ENCODE measurements around the gene KANK2. TPM values are rescaled to one million over a fixed set of nuclear protein-coding genes. Genes with fewer than 3 reads are reported as not detected.

Gene KANK2
- total RNA-seq, 6 donors from 2014 or later = 144 to 295 (median 240) TPM

GRCh38 chr19:11115895-11116446 lies 81.4 kb downstream of the KANK2 start:
- no peaks in the 10 kb centered on the region for H3K9me3 ChIP-seq
- no peak for TF ChIP-seq POLR2AphosphoS5 (IDR thresholded peaks at IDR 0.05)
- TF ChIP-seq EP300 (IDR thresholded peaks at IDR 0.05) = no peak
- no peak for TF ChIP-seq CTCF (IDR thresholded peaks at IDR 0.05)
- TF ChIP-seq POLR2A (IDR thresholded peaks at IDR 0.05) = no peak
- WGBS, 2 donors = 68 to 89% methylated on average over 9 to 11 of the region's 11 CpGs
- no peak overlapping the region for H3K27ac ChIP-seq
- H3K4me1 ChIP-seq = no peaks in the 10 kb centered on the region
- H3K36me3 ChIP-seq = peaks cover 51 to 100% (median 99%) of the 10 kb centered on the region in 4 donors
- DNase-seq (no peak), ATAC-seq (ENCODE audit: low FRiP score in 2 of 2) (no peak)
- no peak overlapping the region for H3K4me3 ChIP-seq
- no peaks in the 10 kb centered on the region for H3K27me3 ChIP-seq

DNA sequence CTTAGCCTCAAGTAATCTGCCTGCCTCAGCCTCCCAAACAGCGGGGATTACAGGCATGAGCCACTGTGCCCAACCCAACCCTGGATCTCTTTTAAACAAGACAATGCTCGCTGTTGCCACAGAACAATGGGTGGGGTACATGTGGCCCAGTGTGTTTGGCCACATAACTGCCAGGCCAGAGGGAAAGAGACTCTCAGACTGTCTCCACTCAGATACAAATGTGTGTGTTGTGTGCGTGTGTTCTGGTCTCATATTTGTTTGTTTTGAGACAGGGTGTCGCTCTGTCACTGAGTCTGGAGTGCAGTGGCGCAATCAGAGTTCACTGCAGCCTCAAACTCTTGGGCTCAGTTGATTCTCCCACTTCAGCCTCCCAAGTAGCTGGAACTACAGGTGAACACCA lies 82.3 kb downstream of the KANK2 start:
- Histone ChIP-seq H3K36me3 (peaks cover 45 to 100% (median 99%) of the 10 kb centered on the region in 4 donors), H3K27me3 (no peaks in the 10 kb centered on the region), H3K4me3 (no peak overlapping the region), H3K27ac (no peak overlapping the region), H3K9me3 (no peaks in the 10 kb centered on the region), H3K4me1 (no peaks in the 10 kb centered on the region)
- TF ChIP-seq POLR2A (IDR thresholded peaks at IDR 0.05) = no peak
- TF ChIP-seq CTCF (IDR thresholded peaks at IDR 0.05) = no peak
- TF ChIP-seq EP300 (IDR thresholded peaks at IDR 0.05) = no peak
- no peak for TF ChIP-seq POLR2AphosphoS5 (IDR thresholded peaks at IDR 0.05)
- WGBS, 2 donors = 81 to 96% methylated on average over 5 of the region's 5 CpGs
- ATAC-seq (ENCODE audit: low FRiP score in 2 of 2) = no peak
- DNase-seq = no peak

Other genes with a start within 250 kb of the KANK2 start
- gene SMARCA4, start 236.5 kb downstream of the KANK2 start, total RNA-seq = 100 to 1,000 TPM in 3 of 6 donors, 10 to 100 TPM in 3; 82.8 to 245 (median 108) TPM
- gene LDLR, start 108.1 kb downstream of the KANK2 start, total RNA-seq = 100 to 1,000 TPM; 204 to 493 (median 234) TPM
- gene SPC24, start 41.8 kb downstream of the KANK2 start, total RNA-seq = 10 to 100 TPM in 1 of 6 donors, 1 to 10 TPM in 4, not detected in 1; 1.4 to 13.3 (median 2.1) TPM
- 1 to 10 TPM in 1 of 6 donors, not detected in 5; 5.2 TPM for gene ANGPTL8, start 42.1 kb upstream of the KANK2 start, total RNA-seq
- gene DOCK6, start 65.0 kb upstream of the KANK2 start, total RNA-seq = 100 to 1,000 TPM in 3 of 6 donors, 10 to 100 TPM in 3; 34.5 to 203 (median 116) TPM
- gene TSPAN16, start 98.6 kb upstream of the KANK2 start, total RNA-seq = not detected
- 10 to 100 TPM; 22.6 to 59.2 (median 30.7) TPM for gene RAB3D, start 142.1 kb upstream of the KANK2 start, total RNA-seq
- gene TMEM205, start 148.7 kb upstream of the KANK2 start, total RNA-seq = 100 to 1,000 TPM in 3 of 6 donors, 10 to 100 TPM in 3; 85.9 to 260 (median 132) TPM
- gene CCDC159, start 149.0 kb upstream of the KANK2 start, total RNA-seq = 100 to 1,000 TPM in 1 of 6 donors, 10 to 100 TPM in 5; 17.5 to 176 (median 33.3) TPM
- gene PLPPR2, start 157.9 kb upstream of the KANK2 start, total RNA-seq = 10 to 100 TPM; 10.8 to 53.8 (median 26.0) TPM
- gene SWSAP1, start 177.1 kb upstream of the KANK2 start, total RNA-seq = 10 to 100 TPM in 1 of 6 donors, 1 to 10 TPM in 4, under 1 TPM in 1; 0.89 to 13.6 (median 3.7) TPM
- 10 to 100 TPM in 4 of 6 donors, 1 to 10 TPM in 2; 7.5 to 45.1 (median 15.5) TPM for gene EPOR, start 186.8 kb upstream of the KANK2 start, total RNA-seq
- gene RGL3, start 221.8 kb upstream of the KANK2 start, total RNA-seq = 100 to 1,000 TPM in 1 of 6 donors, 10 to 100 TPM in 5; 18.5 to 242 (median 44.6) TPM
- 10 to 100 TPM in 1 of 6 donors, 1 to 10 TPM in 4, under 1 TPM in 1; 0.34 to 11.1 (median 4.1) TPM for gene ODAD3, start 237.6 kb upstream of the KANK2 start, total RNA-seq
- 100 to 1,000 TPM; 124 to 341 (median 187) TPM for gene PRKCSH, start 238.1 kb upstream of the KANK2 start, total RNA-seq

All from upper lobe of left lung (tissue), 6 donors.